Measurements from ENCODE around the gene FLRT3. TPM values are rescaled to one million over a fixed set of nuclear protein-coding genes. Genes with fewer than 3 reads are reported as not detected.

FLRT3 gene
- total RNA-seq, 1 donor from 2014 or later = 60.7 TPM

DNA sequence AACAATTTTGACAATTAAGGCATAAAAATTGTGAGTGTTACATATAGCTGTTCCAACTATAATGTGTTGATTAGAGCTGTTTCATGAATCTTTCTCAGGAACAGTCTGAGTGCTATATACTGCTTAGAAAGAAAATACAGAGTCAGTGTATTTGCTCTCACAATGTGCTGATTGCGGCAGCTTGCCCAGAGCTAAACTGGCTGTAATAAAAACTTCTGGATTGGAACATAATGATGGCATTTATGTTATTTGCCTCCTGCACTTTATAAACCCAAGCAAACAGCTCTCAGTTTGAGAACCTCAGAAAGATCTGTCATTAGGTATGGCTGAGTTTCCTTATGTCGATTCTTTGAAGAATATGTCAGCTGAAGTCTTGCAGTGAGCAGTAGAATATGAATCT, 29.5 kb downstream of the FLRT3 start:
- Histone ChIP-seq H3K36me3 (no peaks in the 10 kb centered on the region), H3K4me3 (no peak overlapping the region), H3K27ac (no peak overlapping the region), H3K4me1 (no peaks in the 10 kb centered on the region), H3K9me3 (no peaks in the 10 kb centered on the region), H3K27me3 (ENCODE audit: low read depth) (no peaks in the 10 kb centered on the region)
- DNase-seq (no peak), ATAC-seq (no peak)
- intact Hi-C loops (cut with DNase I) = no loop called here
- TF ChIP-seq, protein P1, sequence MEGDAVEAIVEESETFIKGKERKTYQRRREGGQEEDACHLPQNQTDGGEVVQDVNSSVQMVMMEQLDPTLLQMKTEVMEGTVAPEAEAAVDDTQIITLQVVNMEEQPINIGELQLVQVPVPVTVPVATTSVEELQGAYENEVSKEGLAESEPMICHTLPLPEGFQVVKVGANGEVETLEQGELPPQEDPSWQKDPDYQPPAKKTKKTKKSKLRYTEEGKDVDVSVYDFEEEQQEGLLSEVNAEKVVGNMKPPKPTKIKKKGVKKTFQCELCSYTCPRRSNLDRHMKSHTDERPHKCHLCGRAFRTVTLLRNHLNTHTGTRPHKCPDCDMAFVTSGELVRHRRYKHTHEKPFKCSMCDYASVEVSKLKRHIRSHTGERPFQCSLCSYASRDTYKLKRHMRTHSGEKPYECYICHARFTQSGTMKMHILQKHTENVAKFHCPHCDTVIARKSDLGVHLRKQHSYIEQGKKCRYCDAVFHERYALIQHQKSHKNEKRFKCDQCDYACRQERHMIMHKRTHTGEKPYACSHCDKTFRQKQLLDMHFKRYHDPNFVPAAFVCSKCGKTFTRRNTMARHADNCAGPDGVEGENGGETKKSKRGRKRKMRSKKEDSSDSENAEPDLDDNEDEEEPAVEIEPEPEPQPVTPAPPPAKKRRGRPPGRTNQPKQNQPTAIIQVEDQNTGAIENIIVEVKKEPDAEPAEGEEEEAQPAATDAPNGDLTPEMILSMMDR (IDR thresholded peaks at IDR 0.05) = no peak

- no peaks in the 10 kb centered on the region for H3K4me1 ChIP-seq
- no peaks in the 10 kb centered on the region for H3K36me3 ChIP-seq
- intact Hi-C loops (cut with DNase I) = no loop called here
- TF ChIP-seq, protein P1 (IDR thresholded peaks at IDR 0.05) = no peak
- no peaks in the 10 kb centered on the region for H3K27me3 ChIP-seq (ENCODE audit: low read depth)
- no peak overlapping the region for H3K4me3 ChIP-seq
- ATAC-seq (peak; percentile 34 to 50), DNase-seq (no peak)
- H3K27ac ChIP-seq = no peak overlapping the region
- no peaks in the 10 kb centered on the region for H3K9me3 ChIP-seq
These were observed 32.9 kb downstream of the FLRT3 start for GRCh38 chr20:14304472-14304871.

GRCh38 chr20:14303651-14304050, 33.8 kb downstream of the FLRT3 start:
- TF ChIP-seq, protein P1 (IDR thresholded peaks at IDR 0.05) = no peak
- H3K4me3 ChIP-seq = no peak overlapping the region
- intact Hi-C loops (cut with DNase I) = no loop called here
- no peaks in the 10 kb centered on the region for H3K27me3 ChIP-seq (ENCODE audit: low read depth)
- no peak for DNase-seq
- no peaks in the 10 kb centered on the region for H3K4me1 ChIP-seq
- H3K9me3 ChIP-seq = no peaks in the 10 kb centered on the region
- ATAC-seq = no peak
- H3K36me3 ChIP-seq = no peaks in the 10 kb centered on the region
- no peak overlapping the region for H3K27ac ChIP-seq

DNA sequence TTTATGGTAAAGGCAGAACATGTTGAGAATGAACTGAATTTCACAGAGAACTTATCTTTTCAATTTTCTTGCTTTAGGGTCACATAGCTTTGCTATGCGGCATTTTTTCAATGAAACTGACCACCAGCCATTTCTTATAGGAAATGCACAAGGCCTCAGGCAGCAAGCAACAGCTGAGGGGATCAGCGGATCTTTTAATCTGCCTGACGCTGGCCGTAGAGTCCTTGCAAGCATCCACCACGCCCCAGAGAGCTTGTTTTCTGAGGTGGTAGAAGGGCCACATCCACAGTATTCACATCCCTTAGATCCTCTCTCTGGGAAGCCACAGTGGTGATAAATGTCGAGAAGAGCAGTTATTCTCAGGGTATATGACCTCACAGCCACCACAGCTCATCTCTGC, 34.3 kb downstream of the FLRT3 start:
- TF ChIP-seq, protein P1 (IDR thresholded peaks at IDR 0.05) = no peak
- Histone ChIP-seq H3K4me3 (no peak overlapping the region), H3K36me3 (no peaks in the 10 kb centered on the region), H3K4me1 (no peaks in the 10 kb centered on the region), H3K9me3 (no peaks in the 10 kb centered on the region), H3K27ac (no peak overlapping the region), H3K27me3 (ENCODE audit: low read depth) (no peaks in the 10 kb centered on the region)
- ATAC-seq = no peak
- no peak for DNase-seq
- intact Hi-C loops (cut with DNase I) = no loop called here

DNA sequence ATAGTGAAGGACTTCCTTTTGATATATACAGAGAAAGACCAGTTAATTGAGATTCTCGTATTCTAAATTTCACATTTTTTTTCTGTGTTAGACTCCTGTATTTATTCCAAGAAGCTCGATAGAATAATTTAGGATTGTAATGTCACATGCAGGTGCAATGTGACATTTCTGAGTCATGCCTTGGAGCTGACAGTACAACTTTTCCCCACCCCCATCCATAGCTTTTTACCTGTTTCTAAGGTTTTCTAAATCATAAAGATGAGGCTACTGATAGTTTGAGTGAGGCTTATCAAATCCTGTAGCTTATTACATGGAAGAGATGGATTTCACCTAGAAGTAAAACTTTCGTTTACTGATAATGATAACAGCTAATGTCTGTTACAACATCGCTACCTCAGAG, 37.6 kb downstream of the FLRT3 start:
- no peaks in the 10 kb centered on the region for H3K27me3 ChIP-seq (ENCODE audit: low read depth)
- ATAC-seq = no peak
- no peak overlapping the region for H3K27ac ChIP-seq
- no peak overlapping the region for H3K4me3 ChIP-seq
- no peaks in the 10 kb centered on the region for H3K36me3 ChIP-seq
- intact Hi-C loops (cut with DNase I) = no loop called here
- TF ChIP-seq, protein P1 (IDR thresholded peaks at IDR 0.05) = no peak
- DNase-seq = no peak
- no peaks in the 10 kb centered on the region for H3K4me1 ChIP-seq
- no peaks in the 10 kb centered on the region for H3K9me3 ChIP-seq

GRCh38 chr20:14295770-14296309, 41.6 kb downstream of the FLRT3 start:
- H3K36me3 ChIP-seq = no peaks in the 10 kb centered on the region
- H3K27me3 ChIP-seq (ENCODE audit: low read depth) = no peaks in the 10 kb centered on the region
- no peak overlapping the region for H3K4me3 ChIP-seq
- H3K9me3 ChIP-seq = no peaks in the 10 kb centered on the region
- DNase-seq (no peak), ATAC-seq (no peak)
- TF ChIP-seq, protein P1 (IDR thresholded peaks at IDR 0.05) = no peak
- intact Hi-C loops (cut with DNase I) = no loop called here
- no peak overlapping the region for H3K27ac ChIP-seq
- no peaks in the 10 kb centered on the region for H3K4me1 ChIP-seq

All from lower lobe of right lung (tissue), 2 donors.